ENCODE measurements around the gene TAF11L8. TPM values are rescaled to one million over a fixed set of nuclear protein-coding genes. Genes with fewer than 3 reads are reported as not detected.
"Not testable (repeated sequence)": the region's sequence is repeated elsewhere in the genome, so short reads cannot be mapped to it uniquely, and the experiment has no call there.

Gene TAF11L8
- not detected for total RNA-seq
- long read RNA-seq: 0 reads

DNA sequence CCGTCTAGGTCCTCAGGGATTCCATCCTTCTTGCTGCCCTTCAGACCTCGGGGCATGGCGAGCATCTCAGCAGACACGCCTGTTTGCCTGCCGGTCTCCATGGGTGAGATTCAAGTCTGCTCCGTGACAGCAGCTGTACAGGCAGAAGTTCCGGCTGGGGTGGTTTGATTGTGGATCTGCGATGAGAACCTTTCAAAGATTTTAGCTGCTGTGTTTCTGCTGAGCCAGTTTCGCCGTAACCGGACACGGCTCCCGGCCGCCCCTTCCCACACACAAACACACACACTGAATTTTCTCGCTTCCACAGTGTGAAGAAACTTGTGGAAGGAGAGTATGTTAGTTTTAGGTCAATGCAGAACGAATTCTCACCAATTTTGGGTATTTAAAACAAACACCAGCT is at the start of gene TAF11L8:
TSS of gene TAF11L8 (minus strand) at position 101 of the 400 bp plus-strand sequence.
- ATAC-seq; DNase-seq (ENCODE audit: missing footprints); intact Hi-C loops (cut with DNase I): not testable (repeated sequence)

DNA sequence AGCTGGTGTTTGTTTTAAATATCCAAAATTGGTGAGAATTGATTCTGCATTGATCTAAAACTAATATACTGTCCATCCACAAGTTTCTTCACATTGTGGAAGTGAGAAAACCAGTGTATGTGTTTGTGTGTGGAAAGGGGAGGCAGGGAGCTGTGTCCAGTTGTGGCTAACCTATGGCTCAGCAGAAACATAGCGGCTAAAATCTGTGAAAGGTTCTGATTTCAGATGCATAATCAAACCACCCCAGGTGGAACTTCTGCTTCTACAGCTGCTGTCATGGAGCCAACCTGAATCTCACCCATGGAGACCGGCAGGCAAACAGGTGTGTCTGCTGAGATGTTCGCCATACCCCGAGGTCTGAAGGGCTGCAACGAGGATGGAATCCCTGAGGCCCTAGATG is 43.4 kb upstream of the TAF11L8 start, which contains the start of gene TAF11L14:
TSS of gene TAF11L14 (plus strand) at position 301 of the 400 bp plus-strand sequence.
- intact Hi-C loops (cut with DNase I): no loop called here
- ATAC-seq (no peak), DNase-seq (ENCODE audit: missing footprints) (no peak)

DNA sequence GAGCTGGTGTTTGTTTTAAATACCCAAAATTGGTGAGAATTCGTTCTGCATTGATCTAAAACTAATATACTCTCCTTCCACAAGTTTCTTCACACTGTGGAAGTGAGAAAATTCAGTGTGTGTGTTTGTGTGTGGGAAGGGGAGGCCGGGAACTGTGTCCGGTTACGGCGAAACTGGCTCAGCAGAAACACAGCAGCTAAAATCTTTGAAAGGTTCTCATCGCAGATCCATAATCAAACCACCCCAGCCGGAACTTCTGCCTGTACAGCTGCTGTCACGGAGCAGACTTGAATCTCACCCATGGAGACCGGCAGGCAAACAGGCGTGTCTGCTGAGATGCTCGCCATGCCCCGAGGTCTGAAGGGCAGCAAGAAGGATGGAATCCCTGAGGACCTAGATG is 41.0 kb upstream of the TAF11L8 start, which contains the start of gene TAF11L13:
TSS of gene TAF11L13 (plus strand) at position 301 of the 400 bp plus-strand sequence.
- intact Hi-C loops (cut with DNase I); DNase-seq (ENCODE audit: missing footprints); ATAC-seq: not testable (repeated sequence)

DNA sequence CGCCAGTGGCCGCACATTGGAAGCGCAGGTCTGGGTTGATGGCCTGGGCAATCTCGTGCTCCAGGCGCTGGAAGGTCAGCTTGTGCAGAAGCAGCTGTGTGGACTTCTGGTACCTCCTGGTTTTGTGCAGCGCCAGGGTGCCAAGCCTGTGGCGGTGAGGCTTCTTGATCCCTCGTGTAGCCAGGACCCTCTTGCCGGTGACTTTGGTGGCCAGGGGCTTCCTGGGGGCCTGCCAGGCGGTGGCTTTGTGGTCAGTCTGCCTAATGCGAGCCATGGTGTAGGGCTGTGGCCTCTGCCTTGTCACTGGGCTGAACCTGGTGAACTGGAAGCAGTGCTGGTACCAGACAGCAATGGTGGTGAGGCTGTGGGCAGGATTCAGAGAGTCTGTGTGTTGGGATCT is 34.9 kb upstream of the TAF11L8 start:
- ATAC-seq (no peak), DNase-seq (ENCODE audit: missing footprints) (no peak)
- intact Hi-C loops (cut with DNase I): no loop called here

DNA sequence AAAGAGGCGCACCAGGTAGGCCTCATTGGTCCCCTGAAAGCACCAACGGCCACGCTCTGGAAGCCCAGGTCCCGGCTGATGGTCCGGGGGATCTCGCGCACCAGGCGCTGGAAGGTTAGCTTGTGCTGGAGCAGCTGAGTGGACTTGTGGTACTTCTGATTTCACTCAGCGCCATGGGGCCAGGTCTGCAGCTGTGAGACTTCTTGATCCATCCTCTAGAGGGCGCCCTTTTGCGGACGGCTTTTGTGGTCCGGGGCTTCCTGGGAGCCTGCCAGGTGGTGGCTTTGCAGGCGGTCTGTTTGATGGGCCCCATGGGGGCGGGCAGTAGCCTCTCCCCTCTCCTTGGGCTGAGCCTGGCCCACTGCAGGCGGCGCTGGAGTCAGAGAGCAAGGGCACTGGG is 29.9 kb upstream of the TAF11L8 start:
- no peak for ATAC-seq
- DNase-seq (ENCODE audit: missing footprints): no peak

DNA sequence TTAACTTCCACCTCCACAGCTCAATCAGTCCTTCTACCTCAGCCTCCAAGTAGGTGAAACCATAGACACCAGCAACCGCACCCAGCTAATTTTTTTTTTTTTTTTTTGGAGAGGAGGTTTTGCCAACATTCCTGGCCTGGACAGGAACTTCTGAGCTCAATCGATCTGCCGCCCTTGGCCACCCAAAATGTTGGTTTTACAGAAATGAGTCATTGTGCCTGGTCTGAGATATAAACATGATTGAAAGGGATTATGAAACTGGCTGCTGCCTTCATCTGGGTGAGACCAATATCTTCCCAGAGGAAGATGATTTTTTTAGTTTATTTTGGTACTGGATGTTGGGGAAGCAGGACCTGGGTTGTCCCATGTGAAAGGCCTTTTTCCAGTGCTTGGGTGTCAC is 28.6 kb upstream of the TAF11L8 start:
- intact Hi-C loops (cut with DNase I): no loop called here
- DNase-seq (ENCODE audit: missing footprints) (no peak), ATAC-seq (no peak)

More for the DNA sequence above, 29.9 kb upstream of the TAF11L8 start:
- intact Hi-C loops (cut with DNase I): no loop called here

DNA sequence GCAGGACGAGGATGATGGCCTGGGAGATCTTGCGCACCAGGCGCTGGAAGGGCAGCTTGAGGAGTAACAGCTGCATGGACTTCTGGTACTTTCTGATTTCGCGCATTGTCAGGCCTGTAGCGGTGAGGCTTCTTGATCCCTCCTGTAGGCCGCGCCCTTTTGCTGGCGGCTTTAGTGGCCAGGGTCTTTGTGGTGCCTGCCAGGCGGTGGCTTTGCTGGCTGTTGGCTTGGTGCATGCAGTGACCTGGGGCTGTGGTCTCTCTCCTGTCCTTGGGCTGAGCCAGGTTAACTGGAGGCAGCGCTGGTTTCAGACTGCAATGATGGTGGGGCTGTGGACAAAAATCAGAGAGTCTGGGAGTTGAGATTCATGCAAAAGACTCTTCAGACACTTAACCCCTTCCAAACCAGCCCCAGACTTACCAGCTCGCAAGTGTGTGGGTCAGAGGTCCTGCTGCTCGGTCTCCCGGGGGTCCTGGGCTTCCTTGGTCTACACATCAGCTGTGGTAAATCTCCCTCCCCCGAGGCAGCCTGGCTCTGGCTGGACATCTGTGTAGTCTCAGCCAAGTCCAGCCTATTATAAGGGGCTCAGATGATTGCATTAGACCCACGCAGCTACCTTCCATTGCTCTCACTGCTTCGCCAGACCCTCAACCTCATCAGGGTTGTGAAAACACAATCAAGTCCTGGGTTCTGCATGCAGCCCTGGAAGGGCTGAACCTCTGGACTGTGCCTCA is 24.3 kb upstream of the TAF11L8 start:
- intact Hi-C loops (cut with DNase I): no loop called here
- no peak for DNase-seq (ENCODE audit: missing footprints)

DNA sequence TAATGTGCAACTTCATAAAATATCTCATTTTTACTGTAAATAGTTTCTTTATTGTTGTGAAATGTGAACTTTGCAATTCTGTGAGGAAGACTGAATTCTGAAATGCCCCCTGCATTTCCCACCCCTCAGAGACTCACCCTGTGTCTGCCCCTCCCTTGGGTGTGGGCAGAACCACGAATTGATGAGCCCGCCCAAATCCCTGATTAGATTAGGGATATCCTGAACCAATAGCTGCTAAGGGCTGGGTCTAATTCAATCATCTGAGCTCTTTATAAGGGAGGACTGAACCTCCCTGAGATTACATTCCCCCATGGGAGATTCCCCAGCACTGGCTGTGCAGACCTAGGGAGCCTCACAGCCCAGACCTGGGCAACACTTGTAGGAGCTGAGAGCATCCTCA is 19.3 kb upstream of the TAF11L8 start, which contains the start of gene TAF11L12:
TSS of gene TAF11L12 (plus strand) at position 301 of the 400 bp plus-strand sequence.
- ATAC-seq; intact Hi-C loops (cut with DNase I); DNase-seq (ENCODE audit: missing footprints): not testable (repeated sequence)

More for the DNA sequence above, 24.3 kb upstream of the TAF11L8 start:
- ATAC-seq: no peak

DNA sequence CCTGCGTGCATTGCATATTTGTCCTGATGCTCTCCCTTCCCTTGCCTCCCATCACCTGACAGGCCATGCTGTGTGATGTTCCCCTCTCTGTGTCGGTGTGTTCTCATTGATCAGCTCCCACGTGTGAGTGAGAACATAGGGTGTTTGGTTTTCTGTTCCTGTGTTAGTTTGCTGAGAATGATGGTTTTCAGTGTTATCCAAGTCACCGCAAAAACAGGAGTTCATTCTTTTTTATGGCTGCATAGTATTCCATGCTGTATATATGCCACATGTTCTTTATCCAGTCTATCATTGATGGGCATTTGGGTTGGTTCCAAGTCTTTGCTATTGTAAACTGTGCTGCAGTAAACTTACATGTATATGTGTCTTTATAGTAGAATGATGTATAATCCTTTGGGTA is 16.7 kb upstream of the TAF11L8 start:
- ATAC-seq; DNase-seq (ENCODE audit: missing footprints); intact Hi-C loops (cut with DNase I): not testable (repeated sequence)

DNA sequence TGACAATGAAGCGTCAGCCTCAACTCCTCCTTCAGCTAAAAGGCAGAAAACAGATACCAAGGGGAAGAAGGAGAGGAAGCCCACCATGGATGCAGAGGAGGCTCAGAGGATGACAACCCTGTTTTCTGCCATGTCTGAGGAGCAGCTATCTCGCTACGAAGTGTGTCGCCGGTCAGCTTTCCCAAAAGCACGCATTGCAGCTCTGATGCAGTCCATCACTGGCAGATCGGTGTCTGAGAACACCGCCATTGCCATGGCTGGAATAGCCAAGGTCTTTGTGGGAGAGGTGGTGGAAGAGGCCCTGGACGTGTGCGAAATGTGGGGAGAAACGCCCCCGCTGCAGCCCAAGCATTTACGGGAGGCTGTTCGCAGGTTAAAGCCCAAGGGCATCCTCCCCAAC is 14.2 kb upstream of the TAF11L8 start:
- no peak for DNase-seq (ENCODE audit: missing footprints)
- intact Hi-C loops (cut with DNase I): no loop called here
- no peak for ATAC-seq

DNA sequence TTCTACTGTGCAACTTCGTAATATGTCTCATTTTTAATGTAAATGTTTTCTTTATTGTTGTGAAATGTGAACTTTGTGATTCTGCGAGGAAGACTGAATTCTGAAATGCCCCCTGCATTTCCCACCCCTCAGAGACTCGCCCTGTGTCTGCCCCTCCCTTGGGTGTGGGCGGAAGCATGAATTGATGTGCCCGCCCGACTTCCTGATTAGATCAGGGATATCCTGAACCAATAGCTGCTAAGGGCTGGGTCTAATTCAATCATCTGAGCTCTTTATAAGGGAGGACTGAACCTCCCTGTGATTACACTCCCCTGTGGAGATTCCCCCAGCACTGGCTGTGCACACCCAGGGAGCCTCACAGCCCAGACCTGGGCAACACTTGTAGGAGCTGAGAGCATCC is 13.1 kb upstream of the TAF11L8 start, which contains the start of gene TAF11L11:
TSS of gene TAF11L11 (plus strand) at position 304 of the 400 bp plus-strand sequence.
- ATAC-seq; intact Hi-C loops (cut with DNase I); DNase-seq (ENCODE audit: missing footprints): not testable (repeated sequence)

DNA sequence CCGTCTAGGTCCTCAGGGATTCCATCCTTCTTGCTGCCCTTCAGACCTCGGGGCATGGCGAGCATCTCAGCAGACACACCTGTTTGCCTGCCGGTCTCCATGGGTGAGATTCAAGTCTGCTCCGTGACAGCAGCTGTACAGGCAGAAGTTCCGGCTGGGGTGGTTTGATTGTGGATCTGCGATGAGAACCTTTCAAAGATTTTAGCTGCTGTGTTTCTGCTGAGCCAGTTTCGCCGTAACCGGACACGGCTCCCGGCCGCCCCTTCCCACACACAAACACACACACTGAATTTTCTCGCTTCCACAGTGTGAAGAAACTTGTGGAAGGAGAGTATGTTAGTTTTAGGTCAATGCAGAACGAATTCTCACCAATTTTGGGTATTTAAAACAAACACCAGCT is 7.0 kb upstream of the TAF11L8 start, which contains the start of gene TAF11L10:
TSS of gene TAF11L10 (minus strand) at position 101 of the 400 bp plus-strand sequence.
- ATAC-seq; intact Hi-C loops (cut with DNase I); DNase-seq (ENCODE audit: missing footprints): not testable (repeated sequence)

DNA sequence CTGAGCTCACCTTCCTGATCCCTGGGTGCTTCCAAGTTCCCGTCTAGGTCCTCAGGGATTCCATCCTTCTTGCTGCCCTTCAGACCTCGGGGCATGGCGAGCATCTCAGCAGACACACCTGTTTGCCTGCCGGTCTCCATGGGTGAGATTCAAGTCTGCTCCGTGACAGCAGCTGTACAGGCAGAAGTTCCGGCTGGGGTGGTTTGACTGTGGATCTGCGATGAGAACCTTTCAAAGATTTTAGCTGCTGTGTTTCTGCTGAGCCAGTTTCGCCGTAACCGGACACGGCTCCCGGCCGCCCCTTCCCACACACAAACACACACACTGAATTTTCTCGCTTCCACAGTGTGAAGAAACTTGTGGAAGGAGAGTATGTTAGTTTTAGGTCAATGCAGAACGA is 3.5 kb upstream of the TAF11L8 start, which contains the start of gene TAF11L9:
TSS of gene TAF11L9 (minus strand) at position 140 of the 400 bp plus-strand sequence.
- ATAC-seq; intact Hi-C loops (cut with DNase I); DNase-seq (ENCODE audit: missing footprints): not testable (repeated sequence)

DNA sequence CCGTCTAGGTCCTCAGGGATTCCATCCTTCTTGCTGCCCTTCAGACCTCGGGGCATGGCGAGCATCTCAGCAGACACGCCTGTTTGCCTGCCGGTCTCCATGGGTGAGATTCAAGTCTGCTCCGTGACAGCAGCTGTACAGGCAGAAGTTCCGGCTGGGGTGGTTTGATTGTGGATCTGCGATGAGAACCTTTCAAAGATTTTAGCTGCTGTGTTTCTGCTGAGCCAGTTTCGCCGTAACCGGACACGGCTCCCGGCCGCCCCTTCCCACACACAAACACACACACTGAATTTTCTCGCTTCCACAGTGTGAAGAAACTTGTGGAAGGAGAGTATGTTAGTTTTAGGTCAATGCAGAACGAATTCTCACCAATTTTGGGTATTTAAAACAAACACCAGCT is 5.1 kb downstream of the TAF11L8 start, which contains the start of gene TAF11L7:
TSS of gene TAF11L7 (minus strand) at position 101 of the 400 bp plus-strand sequence.
- ATAC-seq; DNase-seq (ENCODE audit: missing footprints); intact Hi-C loops (cut with DNase I): not testable (repeated sequence)

Other genes with a start within 250 kb of the TAF11L8 start
- gene TAF11L2, start 92.7 kb downstream of the TAF11L8 start, total RNA-seq: not detected
- not detected for gene TAF11L3, start 72.6 kb downstream of the TAF11L8 start, total RNA-seq
- not detected for gene TAF11L4, start 69.2 kb downstream of the TAF11L8 start, total RNA-seq
- not detected for gene TAF11L5, start 65.7 kb downstream of the TAF11L8 start, total RNA-seq
- not detected for gene TAF11L6, start 62.3 kb downstream of the TAF11L8 start, total RNA-seq
- not detected for gene TAF11L7, start 5.2 kb downstream of the TAF11L8 start, total RNA-seq
- gene TAF11L9, start 3.4 kb upstream of the TAF11L8 start, total RNA-seq: not detected
- not detected for gene TAF11L10, start 6.9 kb upstream of the TAF11L8 start, total RNA-seq
- not detected for gene TAF11L11, start 13.2 kb upstream of the TAF11L8 start, total RNA-seq
- not detected for gene TAF11L12, start 19.4 kb upstream of the TAF11L8 start, total RNA-seq
- gene TAF11L13, start 41.1 kb upstream of the TAF11L8 start, total RNA-seq: not detected
- not detected for gene TAF11L14, start 43.5 kb upstream of the TAF11L8 start, total RNA-seq